Suprapubic skin (tissue), 3 donors: ENCODE results near the gene DMAC2.

Experiments used
- POLR2AphosphoS5 ChIP-seq, 3 donors: sonication (generic); formaldehyde crosslinking; IDR thresholded peaks; one replicate each; pipeline ENCODE4 v1.6.1; 2017; ENCODE audit warnings: antibody characterized with exemption in 3 of 3
- TF ChIP-seq, protein P1 (sequence below), 2 donors: fragments of 200-600 bp in 1 of 2; fragments of 450-650 bp in 1 of 2; sonication (generic) in 1 of 2; IDR thresholded peaks; one replicate each; pipeline ENCODE4 v1.5.1; 2016 to 2019; ENCODE audit warnings: antibody characterized with exemption in 2 of 2, mild to moderate bottlenecking in 1 of 2, moderate library complexity in 1 of 2

DNA sequence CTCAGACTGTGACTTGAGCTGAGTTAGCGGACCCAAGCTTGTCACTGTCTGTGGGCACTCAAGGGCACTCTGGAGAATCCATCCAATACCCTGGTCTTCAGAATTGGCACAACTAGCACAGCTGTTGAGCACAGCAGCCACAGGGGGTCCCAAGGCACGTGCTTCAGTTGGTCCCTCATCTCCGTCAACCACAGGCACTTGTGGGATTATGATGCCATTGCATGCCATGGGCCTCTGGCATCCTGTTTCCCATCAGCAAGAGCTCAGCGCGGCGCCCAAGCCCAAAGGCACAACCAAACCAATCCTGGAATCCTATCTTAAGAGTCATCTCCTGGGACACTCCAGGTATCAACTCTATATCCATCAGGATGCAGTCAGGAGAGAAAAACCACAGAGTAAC, 8.8 kb downstream of the DMAC2 start:
- TF ChIP-seq, protein P1, sequence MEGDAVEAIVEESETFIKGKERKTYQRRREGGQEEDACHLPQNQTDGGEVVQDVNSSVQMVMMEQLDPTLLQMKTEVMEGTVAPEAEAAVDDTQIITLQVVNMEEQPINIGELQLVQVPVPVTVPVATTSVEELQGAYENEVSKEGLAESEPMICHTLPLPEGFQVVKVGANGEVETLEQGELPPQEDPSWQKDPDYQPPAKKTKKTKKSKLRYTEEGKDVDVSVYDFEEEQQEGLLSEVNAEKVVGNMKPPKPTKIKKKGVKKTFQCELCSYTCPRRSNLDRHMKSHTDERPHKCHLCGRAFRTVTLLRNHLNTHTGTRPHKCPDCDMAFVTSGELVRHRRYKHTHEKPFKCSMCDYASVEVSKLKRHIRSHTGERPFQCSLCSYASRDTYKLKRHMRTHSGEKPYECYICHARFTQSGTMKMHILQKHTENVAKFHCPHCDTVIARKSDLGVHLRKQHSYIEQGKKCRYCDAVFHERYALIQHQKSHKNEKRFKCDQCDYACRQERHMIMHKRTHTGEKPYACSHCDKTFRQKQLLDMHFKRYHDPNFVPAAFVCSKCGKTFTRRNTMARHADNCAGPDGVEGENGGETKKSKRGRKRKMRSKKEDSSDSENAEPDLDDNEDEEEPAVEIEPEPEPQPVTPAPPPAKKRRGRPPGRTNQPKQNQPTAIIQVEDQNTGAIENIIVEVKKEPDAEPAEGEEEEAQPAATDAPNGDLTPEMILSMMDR (IDR thresholded peaks at IDR 0.05): no peak
- TF ChIP-seq POLR2AphosphoS5 (IDR thresholded peaks at IDR 0.05): no peak
